SK-N-SH treated with all-trans-retinoic acid at 6 μM for 48 hours (cell line): ENCODE measurements around the gene AADACL3.

Experiments used
- ATAC-seq: fragments of 200-7000 bp; cut with Tn5 transposase; 3 replicates; pipeline ENCODE4 v1.9.1; 2020; ENCODE audit warnings: mild to moderate bottlenecking, moderate library complexity
- ARNTL ChIP-seq: fragments of 450-650 bp; formaldehyde crosslinking; IDR thresholded peaks from 2 replicates; pipeline ENCODE4 v1.5.0; 2020; ENCODE audit warnings: low read depth, mild to moderate bottlenecking, moderate library complexity, borderline replicate concordance
- BACH2 ChIP-seq: fragments of 250-450 bp; sonication (Bioruptor Pico); IDR thresholded peaks from 2 replicates; pipeline ENCODE4 v1.9.0; 2021; ENCODE audit warnings: mild to moderate bottlenecking, borderline replicate concordance
- CSDC2 ChIP-seq: fragments of 250-450 bp; sonication (Bioruptor Pico); IDR thresholded peaks from 2 replicates; pipeline ENCODE4 v1.5.0; 2020; ENCODE audit warnings: mild to moderate bottlenecking, moderate library complexity
- ESRRG ChIP-seq: fragments of 250-450 bp; sonication (Bioruptor Pico); IDR thresholded peaks from 2 replicates; pipeline ENCODE4 v1.6.1; 2021; ENCODE audit warnings: mild to moderate bottlenecking
- GLIS3 ChIP-seq: fragments of 250-450 bp; sonication (Bioruptor Pico); IDR thresholded peaks from 2 replicates; pipeline ENCODE4 v1.5.0; 2020; ENCODE audit warnings: mild to moderate bottlenecking, moderate library complexity
- ISL1 ChIP-seq: fragments of 250-450 bp; sonication (Bioruptor Pico); IDR thresholded peaks from 2 replicates; pipeline ENCODE4 v2.1.2; 2022; ENCODE audit warnings: mild to moderate bottlenecking, moderate library complexity
- OSR1 ChIP-seq: fragments of 250-450 bp; sonication (Bioruptor Pico); IDR thresholded peaks from 2 replicates; pipeline ENCODE4 v1.8.0; 2022; ENCODE audit warnings: moderate library complexity, mild to moderate bottlenecking, inconsistent platforms
- PATZ1 ChIP-seq: fragments of 250-450 bp; sonication (Bioruptor Pico); IDR thresholded peaks from 2 replicates; pipeline ENCODE4 v1.8.0; 2020; ENCODE audit warnings: mild to moderate bottlenecking, moderate library complexity, borderline replicate concordance
- PPARA ChIP-seq: fragments of 250-450 bp; sonication (Bioruptor Pico); IDR thresholded peaks from 2 replicates; pipeline ENCODE4 v1.5.0; 2020; ENCODE audit warnings: mild to moderate bottlenecking, borderline replicate concordance
- RARB ChIP-seq: fragments of 250-450 bp; sonication (Bioruptor Pico); IDR thresholded peaks from 2 replicates; pipeline ENCODE4 v1.8.0; 2021; ENCODE audit warnings: mild to moderate bottlenecking, moderate library complexity
- SNAI2 ChIP-seq: fragments of 250-450 bp; sonication (Bioruptor Pico); IDR thresholded peaks from 2 replicates; pipeline ENCODE4 v1.5.0; 2020; ENCODE audit warnings: mild to moderate bottlenecking, moderate library complexity
- TCF4 ChIP-seq: fragments of 250-450 bp; sonication (Bioruptor Pico); IDR thresholded peaks from 2 replicates; pipeline ENCODE4 v1.8.0; 2021; ENCODE audit warnings: mild to moderate bottlenecking, moderate library complexity, borderline replicate concordance
- TOX ChIP-seq: fragments of 250-450 bp; sonication (Bioruptor Pico); IDR thresholded peaks from 2 replicates; pipeline ENCODE4 v1.8.0; 2021; ENCODE audit warnings: mild to moderate bottlenecking, moderate library complexity, borderline replicate concordance
- TSHZ2 ChIP-seq: fragments of 250-450 bp; sonication (Bioruptor Pico); IDR thresholded peaks from 2 replicates; pipeline ENCODE4 v1.5.0; 2020; ENCODE audit warnings: mild to moderate bottlenecking, moderate library complexity
- ZC3H10 ChIP-seq: fragments of 250-450 bp; sonication (Bioruptor Pico); IDR thresholded peaks from 2 replicates; pipeline ENCODE4 v1.5.1; 2021; ENCODE audit warnings: mild to moderate bottlenecking, moderate library complexity
- ZFP3 ChIP-seq: fragments of 250-450 bp; sonication (Bioruptor Pico); IDR thresholded peaks from 2 replicates; pipeline ENCODE4 v1.5.0; 2020; ENCODE audit warnings: mild to moderate bottlenecking, moderate library complexity
- ZFP30 ChIP-seq: fragments of 450-650 bp; formaldehyde crosslinking; IDR thresholded peaks from 2 replicates; pipeline ENCODE4 v1.5.0; 2022; ENCODE audit warnings: mild to moderate bottlenecking, moderate library complexity
- ZNF565 ChIP-seq: fragments of 450-650 bp; formaldehyde crosslinking; conservative IDR thresholded peaks from 2 replicates; pipeline ENCODE4 v1.5.0; 2020; ENCODE audit warnings: low read depth, mild to moderate bottlenecking, moderate library complexity
- ZNF70 ChIP-seq: fragments of 450-650 bp; formaldehyde crosslinking; IDR thresholded peaks from 2 replicates; pipeline ENCODE4 v1.5.0; 2020; ENCODE audit warnings: mild to moderate bottlenecking, moderate library complexity
- ZNF8 ChIP-seq: fragments of 450-650 bp; formaldehyde crosslinking; IDR thresholded peaks from 2 replicates; pipeline ENCODE4 v1.5.0; 2020; ENCODE audit warnings: mild to moderate bottlenecking, moderate library complexity
- TF ChIP-seq, protein P1 (sequence below): fragments of 250-450 bp; sonication (Bioruptor Pico); IDR thresholded peaks from 2 replicates; pipeline ENCODE4 v1.8.0; 2021; ENCODE audit warnings: low read depth, mild to moderate bottlenecking, moderate library complexity, borderline replicate concordance
- TF ChIP-seq, protein P2 (sequence below): fragments of 250-450 bp; sonication (Bioruptor Pico); IDR thresholded peaks from 2 replicates; pipeline ENCODE4 v1.5.1; 2021; ENCODE audit warnings: mild to moderate bottlenecking, moderate library complexity

AADACL3 gene

GRCh38 chr1:12711536-12711935 lies 4.4 kb upstream of the AADACL3 start:
- no peak for ATAC-seq
- TF ChIP-seq TSHZ2 (CRISPR knock-in tag), result no peak
- TF ChIP-seq ARNTL (CRISPR knock-in tag), result no peak
- no peak for TF ChIP-seq SNAI2
- no peak for TF ChIP-seq OSR1 (CRISPR knock-in tag)
- no peak for TF ChIP-seq GLIS3 (CRISPR knock-in tag)
- no peak for TF ChIP-seq CSDC2 (CRISPR knock-in tag)
- TF ChIP-seq ISL1 (CRISPR knock-in tag), result no peak
- TF ChIP-seq TCF4, result no peak
- TF ChIP-seq ZNF70, result no peak
- no peak for TF ChIP-seq PATZ1 (CRISPR knock-in tag)
- TF ChIP-seq PPARA (CRISPR knock-in tag), result no peak
- no peak for TF ChIP-seq ZFP3
- TF ChIP-seq ZNF8 (CRISPR knock-in tag), result no peak
- TF ChIP-seq BACH2 (CRISPR knock-in tag), result no peak
- no peak for TF ChIP-seq ZFP30 (CRISPR knock-in tag)
- TF ChIP-seq, protein P1, sequence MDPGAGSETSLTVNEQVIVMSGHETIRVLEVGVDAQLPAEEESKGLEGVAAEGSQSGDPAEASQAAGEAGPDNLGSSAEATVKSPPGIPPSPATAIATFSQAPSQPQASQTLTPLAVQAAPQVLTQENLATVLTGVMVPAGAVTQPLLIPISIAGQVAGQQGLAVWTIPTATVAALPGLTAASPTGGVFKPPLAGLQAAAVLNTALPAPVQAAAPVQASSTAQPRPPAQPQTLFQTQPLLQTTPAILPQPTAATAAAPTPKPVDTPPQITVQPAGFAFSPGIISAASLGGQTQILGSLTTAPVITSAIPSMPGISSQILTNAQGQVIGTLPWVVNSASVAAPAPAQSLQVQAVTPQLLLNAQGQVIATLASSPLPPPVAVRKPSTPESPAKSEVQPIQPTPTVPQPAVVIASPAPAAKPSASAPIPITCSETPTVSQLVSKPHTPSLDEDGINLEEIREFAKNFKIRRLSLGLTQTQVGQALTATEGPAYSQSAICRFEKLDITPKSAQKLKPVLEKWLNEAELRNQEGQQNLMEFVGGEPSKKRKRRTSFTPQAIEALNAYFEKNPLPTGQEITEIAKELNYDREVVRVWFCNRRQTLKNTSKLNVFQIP (CRISPR knock-in tag), result no peak
- no peak for TF ChIP-seq ZC3H10 (CRISPR knock-in tag)
- no peak for TF ChIP-seq ESRRG (CRISPR knock-in tag)

- ATAC-seq, result no peak
- no peak for TF ChIP-seq CSDC2 (CRISPR knock-in tag)
- no peak for TF ChIP-seq ZNF565 (CRISPR knock-in tag)
- no peak for TF ChIP-seq PPARA (CRISPR knock-in tag)
- TF ChIP-seq TCF4, result no peak
- TF ChIP-seq PATZ1 (CRISPR knock-in tag), result no peak
- no peak for TF ChIP-seq ZNF8 (CRISPR knock-in tag)
- no peak for TF ChIP-seq TOX
- TF ChIP-seq TSHZ2 (CRISPR knock-in tag), result no peak
- no peak for TF ChIP-seq RARB (CRISPR knock-in tag)
- TF ChIP-seq, protein P2, sequence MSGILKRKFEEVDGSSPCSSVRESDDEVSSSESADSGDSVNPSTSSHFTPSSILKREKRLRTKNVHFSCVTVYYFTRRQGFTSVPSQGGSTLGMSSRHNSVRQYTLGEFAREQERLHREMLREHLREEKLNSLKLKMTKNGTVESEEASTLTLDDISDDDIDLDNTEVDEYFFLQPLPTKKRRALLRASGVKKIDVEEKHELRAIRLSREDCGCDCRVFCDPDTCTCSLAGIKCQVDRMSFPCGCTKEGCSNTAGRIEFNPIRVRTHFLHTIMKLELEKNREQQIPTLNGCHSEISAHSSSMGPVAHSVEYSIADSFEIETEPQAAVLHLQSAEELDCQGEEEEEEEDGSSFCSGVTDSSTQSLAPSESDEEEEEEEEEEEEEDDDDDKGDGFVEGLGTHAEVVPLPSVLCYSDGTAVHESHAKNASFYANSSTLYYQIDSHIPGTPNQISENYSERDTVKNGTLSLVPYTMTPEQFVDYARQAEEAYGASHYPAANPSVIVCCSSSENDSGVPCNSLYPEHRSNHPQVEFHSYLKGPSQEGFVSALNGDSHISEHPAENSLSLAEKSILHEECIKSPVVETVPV, result no peak
- TF ChIP-seq, protein P1 (CRISPR knock-in tag), result no peak
Measured at GRCh38 chr1:12712076-12712475, 3.8 kb upstream of the AADACL3 start.
